Neuronal stem cell (in vitro differentiated cells): ENCODE data around the gene RECQL5.

Source experiments
- DNase-seq: peaks from one replicate; pipeline ENCODE4 v3.0.0-alpha.2; 2013; ENCODE audit warnings: low spot score
- H2AFZ ChIP-seq: one replicate; pipeline ENCODE4 v1.6.1; 2013; ENCODE audit warnings: mild to moderate bottlenecking, low read length, inconsistent platforms
- H2AK5ac ChIP-seq: 2 replicates; pipeline ENCODE4 v1.6.1; 2013; ENCODE audit warnings: low read depth, mild to moderate bottlenecking, inconsistent platforms, low read length, moderate library complexity, mixed read lengths
- H2BK120ac ChIP-seq: 2 replicates; pipeline ENCODE4 v1.6.1; 2013; ENCODE audit warnings: low read depth, mild to moderate bottlenecking, inconsistent platforms, low read length, moderate library complexity, mixed read lengths
- H2BK12ac ChIP-seq: one replicate; pipeline ENCODE4 v1.6.1; 2013; ENCODE audit warnings: low read length, inconsistent platforms
- H2BK15ac ChIP-seq: 2 replicates; pipeline ENCODE4 v1.6.1; 2013; ENCODE audit warnings: mild to moderate bottlenecking, low read length, inconsistent platforms, mixed read lengths
- H2BK5ac ChIP-seq: one replicate; pipeline ENCODE4 v1.6.1; 2013; ENCODE audit warnings: inconsistent platforms, mild to moderate bottlenecking, low read length, moderate library complexity
- H3K14ac ChIP-seq: one replicate; pipeline ENCODE4 v1.6.1; 2013; ENCODE audit warnings: low read length, inconsistent platforms
- H3K18ac ChIP-seq: 2 replicates; pipeline ENCODE4 v1.6.1; 2013; ENCODE audit warnings: low read length, inconsistent platforms
- H3K23ac ChIP-seq: 2 replicates; pipeline ENCODE4 v1.6.1; 2013; ENCODE audit warnings: low read depth, mild to moderate bottlenecking, mixed read lengths, low read length, inconsistent platforms; ENCODE audit not compliant: poor library complexity
- H3K27ac ChIP-seq: replicated peaks from 3 replicates; pipeline ENCODE4 v1.5.1; 2013; ENCODE audit warnings: low read length, inconsistent platforms
- H3K27me3 ChIP-seq, 3 experiments: 2 replicates each; pipeline ENCODE4 v1.6.1; 2013; ENCODE audit warnings: low read length in 3 of 3, mild to moderate bottlenecking in 2 of 3, inconsistent platforms in 1 of 3, low read depth in 1 of 3, mixed read lengths in 1 of 3, moderate library complexity in 1 of 3; ENCODE audit not compliant: control insufficient read depth in 3 of 3, insufficient read depth in 3 of 3
- H3K36me3 ChIP-seq, 2 donors: replicated peaks in 1 of 2; 2 replicates each; pipeline ENCODE4 v1.6.1; 2013; ENCODE audit warnings: low read length in 2 of 2; ENCODE audit not compliant: control insufficient read depth in 2 of 2, insufficient read depth in 2 of 2
- H3K4ac ChIP-seq: 2 replicates; pipeline ENCODE4 v1.6.1; 2013; ENCODE audit warnings: inconsistent platforms, mild to moderate bottlenecking, low read length, moderate library complexity
- H3K4me1 ChIP-seq, 2 donors: 1 replicate in 1 of 2; 2 replicates in 1 of 2; pipeline ENCODE4 v1.6.1; 2013; ENCODE audit warnings: low read length in 2 of 2, low read depth in 1 of 2; ENCODE audit not compliant: control insufficient read depth in 2 of 2, insufficient read depth in 1 of 2
- H3K4me2 ChIP-seq: one replicate; pipeline ENCODE4 v1.6.1; 2013; ENCODE audit warnings: mild to moderate bottlenecking, low read length, inconsistent platforms; ENCODE audit not compliant: insufficient read depth, poor library complexity, severe bottlenecking
- H3K4me3 ChIP-seq, 2 donors: 2 replicates each; pipeline ENCODE4 v1.5.1; 2013; ENCODE audit warnings: low read length in 2 of 2, mild to moderate bottlenecking in 2 of 2, inconsistent platforms in 1 of 2, moderate library complexity in 1 of 2
- H3K79me1 ChIP-seq: one replicate; pipeline ENCODE4 v1.6.1; 2013; ENCODE audit warnings: low read depth, mild to moderate bottlenecking, inconsistent platforms, low read length, moderate library complexity
- H3K9ac ChIP-seq: one replicate; pipeline ENCODE4 v1.6.1; 2013; ENCODE audit warnings: mild to moderate bottlenecking, low read depth, low read length, inconsistent platforms; ENCODE audit not compliant: poor library complexity
- H3K9me3 ChIP-seq, 2 donors: replicated peaks in 1 of 2; 2 replicates each; pipeline versions ENCODE3 to v1.6.1; 2013; ENCODE audit warnings: low read length in 2 of 2, mild to moderate bottlenecking in 2 of 2, inconsistent platforms in 1 of 2, low read depth in 1 of 2, mixed read lengths in 1 of 2, moderate library complexity in 1 of 2; ENCODE audit not compliant: control insufficient read depth in 2 of 2, insufficient read depth in 1 of 2
- H4K8ac ChIP-seq: one replicate; pipeline ENCODE4 v1.6.1; 2013; ENCODE audit warnings: low read depth, mild to moderate bottlenecking, inconsistent platforms, low read length, moderate library complexity
- H4K91ac ChIP-seq: one replicate; pipeline ENCODE4 v1.6.1; 2013; ENCODE audit warnings: low read length, low read depth, mild to moderate bottlenecking, inconsistent platforms; ENCODE audit not compliant: poor library complexity
- WGBS, 2 donors: extraction: QIAGEN DNeasy Blood & Tissue Kit; methylation state at CpG; one replicate each; pipeline ENCODE4 v1.1.7; 2013; ENCODE audit warnings: missing lambda C conversion rate in 2 of 2, mixed read lengths in 1 of 2; ENCODE audit not compliant: insufficient read length in 2 of 2, insufficient replicate concordance in 1 of 2; ENCODE audit errors: extremely low coverage in 2 of 2; 5-methylcytosine and 5-hydroxymethylcytosine counted together

The RECQL5 gene

DNA sequence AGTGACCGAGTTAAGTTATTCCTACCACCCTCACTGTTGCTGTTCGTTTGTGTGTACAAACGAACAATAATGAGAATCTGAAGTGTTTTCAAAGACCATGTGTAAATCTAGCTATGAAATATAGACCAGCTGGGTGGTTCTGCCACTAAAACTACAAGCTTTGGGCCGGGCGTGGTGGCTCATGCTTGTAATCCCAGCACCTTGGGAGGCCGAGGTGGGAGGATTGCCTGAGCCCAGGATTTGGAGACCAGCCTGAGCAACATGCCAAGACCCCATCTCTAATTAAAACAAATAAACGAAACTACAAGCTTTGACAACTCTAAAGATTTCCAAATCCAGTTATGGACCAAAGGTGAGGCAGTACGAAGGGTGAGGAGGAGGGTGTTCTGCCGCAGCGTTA lies 973 bp downstream of the RECQL5 start:
- H3K4ac ChIP-seq: no peak overlapping the region
- no peak overlapping the region for H3K14ac ChIP-seq
- H2BK12ac ChIP-seq: no peak overlapping the region
- peak overlapping the region; percentile 41 for H3K4me2 ChIP-seq
- H2BK15ac ChIP-seq: no peak overlapping the region
- H2BK5ac ChIP-seq: no peak overlapping the region
- H4K8ac ChIP-seq: no peak overlapping the region
- peaks cover 24 to 62% of the 10 kb centered on the region in 2 donors for H3K36me3 ChIP-seq
- WGBS, 2 donors: no CpG with 5 or more reads among the region's 10 CpGs
- no peak for DNase-seq
- H2BK120ac ChIP-seq: no peak overlapping the region
- no peak overlapping the region for H3K23ac ChIP-seq
- peaks cover 6% of the 10 kb centered on the region for H3K79me1 ChIP-seq
- H2AK5ac ChIP-seq: no peak overlapping the region
- H3K27ac ChIP-seq: no peak overlapping the region
- no peak overlapping the region for H4K91ac ChIP-seq
- no peak overlapping the region for H3K9ac ChIP-seq
- H3K4me1 ChIP-seq: peaks cover 1 to 11% of the 10 kb centered on the region in 2 donors
- no peak overlapping the region for H3K18ac ChIP-seq
- no peaks in the 10 kb centered on the region for H3K9me3 ChIP-seq
- peak overlapping the region in 1 of 2 donors; percentile 93 for H3K4me3 ChIP-seq
- H2AFZ ChIP-seq: no peak overlapping the region
- no peaks in the 10 kb centered on the region for H3K27me3 ChIP-seq

DNA sequence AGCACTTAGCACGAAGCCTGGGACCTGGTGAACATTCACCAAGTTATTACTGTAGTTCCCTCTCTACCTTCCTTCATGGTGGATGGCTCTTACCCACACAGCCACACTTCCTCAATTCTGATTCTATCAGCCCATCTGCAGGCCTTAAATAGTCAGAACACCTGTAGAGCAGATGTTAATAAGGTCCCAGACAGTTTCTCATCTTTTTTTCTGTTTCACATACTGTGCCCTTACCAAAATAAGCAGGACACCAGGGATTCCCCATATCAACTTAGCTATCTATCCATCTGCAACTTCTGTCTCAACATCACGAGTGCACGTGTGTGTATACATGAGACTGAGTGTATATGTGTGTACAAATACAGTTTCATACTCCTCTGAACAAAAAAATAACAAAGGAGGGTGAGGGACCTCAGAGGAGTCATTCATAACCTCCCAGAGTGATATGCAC lies 2.8 kb downstream of the RECQL5 start:
- H3K79me1 ChIP-seq: peaks cover 5% of the 10 kb centered on the region
- peaks cover 1 to 11% of the 10 kb centered on the region in 2 donors for H3K4me1 ChIP-seq
- no peaks in the 10 kb centered on the region for H3K9me3 ChIP-seq
- no peak overlapping the region for H3K4me2 ChIP-seq
- DNase-seq: no peak
- no peak overlapping the region for H2BK120ac ChIP-seq
- no peak overlapping the region for H3K9ac ChIP-seq
- no peak overlapping the region for H3K18ac ChIP-seq
- H2BK12ac ChIP-seq: no peak overlapping the region
- H3K27me3 ChIP-seq: no peaks in the 10 kb centered on the region
- no peak overlapping the region for H2AK5ac ChIP-seq
- H3K23ac ChIP-seq: no peak overlapping the region
- H3K27ac ChIP-seq: no peak overlapping the region
- no peak overlapping the region for H3K4ac ChIP-seq
- H3K4me3 ChIP-seq: no peak overlapping the region
- no peak overlapping the region for H4K91ac ChIP-seq
- WGBS, 2 donors: no CpG with 5 or more reads among the region's 3 CpGs
- peaks cover 28 to 59% of the 10 kb centered on the region in 2 donors for H3K36me3 ChIP-seq
- no peak overlapping the region for H2BK5ac ChIP-seq
- no peak overlapping the region for H2BK15ac ChIP-seq
- no peak overlapping the region for H4K8ac ChIP-seq
- no peak overlapping the region for H2AFZ ChIP-seq
- no peak overlapping the region for H3K14ac ChIP-seq

DNA sequence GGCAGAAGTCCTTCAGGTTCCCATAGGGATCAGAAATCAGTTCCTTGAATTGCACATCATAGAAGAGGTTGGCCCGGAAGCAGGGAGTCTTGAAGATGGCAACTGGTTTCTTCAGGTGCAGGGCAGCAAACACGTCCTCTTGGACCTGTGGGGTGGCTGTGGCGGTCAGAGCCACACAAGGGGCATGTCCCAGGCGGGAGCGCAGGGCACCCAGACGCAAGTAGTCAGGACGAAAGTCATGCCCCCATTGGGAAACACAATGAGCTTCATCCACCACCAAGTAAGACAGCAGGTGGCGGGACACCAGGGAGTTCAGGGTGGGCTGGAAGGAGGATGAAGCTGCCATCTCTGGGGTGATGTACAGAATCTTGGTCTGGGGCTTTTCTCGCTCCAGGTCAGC lies 4.4 kb downstream of the RECQL5 start:
- no peak overlapping the region for H3K14ac ChIP-seq

DNA sequence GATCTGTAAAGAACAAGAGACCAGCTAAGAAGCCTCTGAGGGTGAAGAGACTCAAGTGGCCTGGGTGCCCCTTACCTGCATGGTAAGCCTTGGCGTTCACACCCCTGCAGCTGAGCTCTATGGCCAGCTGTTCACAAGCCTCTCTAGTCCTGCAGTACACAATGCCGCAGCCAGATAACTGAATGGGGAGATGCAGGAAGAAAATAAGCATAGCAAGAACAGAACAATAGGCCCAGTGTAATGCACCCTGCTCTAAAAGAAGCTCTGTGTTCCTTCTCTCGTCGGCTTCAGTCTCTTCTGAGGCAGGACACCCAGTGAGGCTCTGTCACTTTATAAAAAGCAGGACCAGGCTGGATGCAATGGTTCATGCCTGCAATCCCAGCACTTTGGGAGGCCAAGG lies 5.4 kb downstream of the RECQL5 start:
- no peak overlapping the region for H3K4me3 ChIP-seq
- WGBS, 2 donors: no CpG with 5 or more reads among the region's 4 CpGs
- no peak overlapping the region for H2BK15ac ChIP-seq
- H4K91ac ChIP-seq: no peak overlapping the region
- H2BK12ac ChIP-seq: no peak overlapping the region
- no peaks in the 10 kb centered on the region for H3K27me3 ChIP-seq
- no peak for DNase-seq
- no peak overlapping the region for H4K8ac ChIP-seq
- H3K4me2 ChIP-seq: no peak overlapping the region
- H2BK5ac ChIP-seq: no peak overlapping the region
- H2BK120ac ChIP-seq: no peak overlapping the region
- no peak overlapping the region for H2AK5ac ChIP-seq
- no peaks in the 10 kb centered on the region for H3K9me3 ChIP-seq
- H3K9ac ChIP-seq: no peak overlapping the region
- H2AFZ ChIP-seq: no peak overlapping the region
- H3K14ac ChIP-seq: no peak overlapping the region
- no peak overlapping the region for H3K27ac ChIP-seq
- H3K4ac ChIP-seq: no peak overlapping the region
- H3K79me1 ChIP-seq: no peaks in the 10 kb centered on the region
- H3K23ac ChIP-seq: no peak overlapping the region
- H3K18ac ChIP-seq: no peak overlapping the region
- H3K4me1 ChIP-seq: peaks cover 1 to 7% of the 10 kb centered on the region in 2 donors
- H3K36me3 ChIP-seq: peaks cover 29 to 66% of the 10 kb centered on the region in 2 donors

More for the DNA sequence above, 4.4 kb downstream of the RECQL5 start:
- Histone ChIP-seq H2BK12ac (no peak overlapping the region), H2BK5ac (no peak overlapping the region), H3K9me3 (no peaks in the 10 kb centered on the region), H3K18ac (no peak overlapping the region), H3K36me3 (peaks cover 29 to 59% of the 10 kb centered on the region in 2 donors), H3K4me2 (no peak overlapping the region), H3K27me3 (no peaks in the 10 kb centered on the region), H3K4ac (no peak overlapping the region), H2BK120ac (no peak overlapping the region), H2BK15ac (no peak overlapping the region), H3K27ac (no peak overlapping the region), H4K8ac (no peak overlapping the region), H4K91ac (no peak overlapping the region), H2AFZ (no peak overlapping the region), H3K9ac (no peak overlapping the region), H3K4me1 (peaks cover 1 to 7% of the 10 kb centered on the region in 2 donors), H3K79me1 (peaks cover 3% of the 10 kb centered on the region), H3K23ac (no peak overlapping the region), H3K4me3 (no peak overlapping the region), H2AK5ac (no peak overlapping the region)
- no peak for DNase-seq
- no CpG with 5 or more reads among the region's 9 CpGs for WGBS, 2 donors
